Caco-2 (cell line): ENCODE data around the gene ZBTB2. TPM values are rescaled to one million over a fixed set of nuclear protein-coding genes. Genes with fewer than 3 reads are reported as not detected.
A peak's percentile ranks its signal among the peaks of the same experiment; 100 is the strongest.
"Not testable (repeated sequence)": the region's sequence is repeated elsewhere in the genome, so short reads cannot be mapped to it uniquely, and the experiment has no call there.

Experiments used
- BruUV-seq: library from RNA; stranded (reverse); fragments of 400-500 nt; replicated peaks from 2 replicates; lab custom pipeline; 2021; lab: Mats Ljungman, UMichigan
- CTCF ChIA-PET: fragments of 300-600 bp; sonication (Branson Sonifier 250); formaldehyde crosslinking; loops from one replicate; lab custom pipeline; 2022; ENCODE audit warnings: antibody characterized with exemption; lab: Charles Lee
- POLR2A ChIA-PET: fragments of 300-600 bp; sonication (Branson Sonifier 250); formaldehyde crosslinking; loops from one replicate; lab custom pipeline; 2022; ENCODE audit warnings: antibody characterized with exemption; lab: Charles Lee
- DNase-seq, 2 experiments: peaks; one replicate each; pipeline versions ENCODE4 v3.0.0 to v3.0.0-alpha.2; 2020 to 2022
- H3K27me3 ChIP-seq: replicated peaks from 2 replicates; pipeline ENCODE4 v1.6.0; 2011; ENCODE audit warnings: low read length; ENCODE audit not compliant: control insufficient read depth, insufficient read depth
- H3K36me3 ChIP-seq: 2 replicates; pipeline ENCODE4 v1.5.1; 2011; ENCODE audit warnings: low read length; ENCODE audit not compliant: control insufficient read depth, insufficient read depth
- H3K4me1 ChIP-seq: fragments of 250-450 bp; sonication (Bioruptor Pico); 2 replicates; pipeline ENCODE4 v1.5.1; 2020; ENCODE audit warnings: mild to moderate bottlenecking
- H3K4me3 ChIP-seq: 2 replicates; pipeline ENCODE4 v1.5.1; 2011; ENCODE audit warnings: low read depth, mild to moderate bottlenecking, control low read depth, low read length
- H3K9me3 ChIP-seq: fragments of 250-450 bp; sonication (Bioruptor Pico); 2 replicates; pipeline ENCODE4 v1.5.1; 2020; ENCODE audit warnings: mild to moderate bottlenecking, moderate library complexity
- H3K27ac Mint-ChIP-seq: one replicate; pipeline ENCODE4 v1.8.0; 2022; ENCODE audit warnings: mixed read lengths; ENCODE audit not compliant: unreplicated experiment
- H3K27me3 Mint-ChIP-seq: one replicate; pipeline ENCODE4 v1.8.0; 2022; ENCODE audit warnings: mixed read lengths; ENCODE audit not compliant: insufficient read depth, unreplicated experiment
- H3K36me3 Mint-ChIP-seq: one replicate; pipeline ENCODE4 v1.8.0; 2022; ENCODE audit warnings: mild to moderate bottlenecking, mixed read lengths; ENCODE audit not compliant: insufficient read depth, unreplicated experiment
- H3K4me1 Mint-ChIP-seq: one replicate; pipeline ENCODE4 v1.8.0; 2022; ENCODE audit warnings: low read depth, mixed read lengths; ENCODE audit not compliant: unreplicated experiment
- H3K4me3 Mint-ChIP-seq: one replicate; pipeline ENCODE4 v1.8.0; 2022; ENCODE audit warnings: mild to moderate bottlenecking, moderate library complexity, mixed read lengths; ENCODE audit not compliant: unreplicated experiment
- H3K9me3 Mint-ChIP-seq: one replicate; pipeline ENCODE4 v1.8.0; 2022; ENCODE audit warnings: mixed read lengths; ENCODE audit not compliant: unreplicated experiment
- CTCF ChIP-seq, 2 experiments: fragments of 200-600 bp in 1 of 2; IDR thresholded peaks; 1 replicate in 1 of 2; 2 replicates in 1 of 2; pipeline versions ENCODE4 v1.5.1 to v1.8.0; 2011 to 2022; ENCODE audit warnings: antibody characterized with exemption in 1 of 2, control low read depth in 1 of 2, inconsistent platforms in 1 of 2, low read depth in 1 of 2, low read length in 1 of 2, mild to moderate bottlenecking in 1 of 2, moderate library complexity in 1 of 2; ENCODE audit not compliant: insufficient read depth in 1 of 2, severe bottlenecking in 1 of 2, unreplicated experiment in 1 of 2
- intact Hi-C: fragments of 100-400 bp; cut with micrococcal nuclease; formaldehyde crosslinking; loops from one replicate; pipeline ENCODE4 v1.10.0; 2022; ENCODE audit not compliant: unreplicated experiment
- total RNA-seq: library from RNA; stranded (reverse); gene quantifications from 2 replicates; pipeline ENCODE4 v1.2.3, GENCODE V29; 2022

The ZBTB2 gene
- total RNA-seq, 1 experiment from 2014 or later = 23.9 TPM

GRCh38 chr6:151384151-151384550 lies 7.2 kb downstream of the ZBTB2 start:
- Histone ChIP-seq H3K9me3 (no peaks in the 10 kb centered on the region), H3K4me3 (no peak overlapping the region), H3K27me3 (no peaks in the 10 kb centered on the region), H3K4me1 (peaks cover 6% of the 10 kb centered on the region; the same call in 1 of the 2 replicates), H3K36me3 (peaks cover 1% of the 10 kb centered on the region; the same call in 1 of the 2 replicates)
- Mint-ChIP-seq H3K9me3 (no peaks in the 10 kb centered on the region), H3K27ac (no peak overlapping the region), H3K27me3 (no peaks in the 10 kb centered on the region), H3K4me1 (peaks cover 10% of the 10 kb centered on the region), H3K4me3 (no peak overlapping the region), H3K36me3 (peaks cover 11% of the 10 kb centered on the region)
- intact Hi-C loops = no loop called here
- ChIA-PET POLR2A (no interaction called here), CTCF (no interaction called here)
- no peak for TF ChIP-seq CTCF (IDR thresholded peaks at IDR 0.05; ENCODE audit: insufficient read depth in 1 of 2, low read depth in 1 of 2, low read length in 1 of 2, severe bottlenecking in 1 of 2, unreplicated experiment in 1 of 2)
- DNase-seq = no peak
- no TSS peak for BruUV-seq

DNA sequence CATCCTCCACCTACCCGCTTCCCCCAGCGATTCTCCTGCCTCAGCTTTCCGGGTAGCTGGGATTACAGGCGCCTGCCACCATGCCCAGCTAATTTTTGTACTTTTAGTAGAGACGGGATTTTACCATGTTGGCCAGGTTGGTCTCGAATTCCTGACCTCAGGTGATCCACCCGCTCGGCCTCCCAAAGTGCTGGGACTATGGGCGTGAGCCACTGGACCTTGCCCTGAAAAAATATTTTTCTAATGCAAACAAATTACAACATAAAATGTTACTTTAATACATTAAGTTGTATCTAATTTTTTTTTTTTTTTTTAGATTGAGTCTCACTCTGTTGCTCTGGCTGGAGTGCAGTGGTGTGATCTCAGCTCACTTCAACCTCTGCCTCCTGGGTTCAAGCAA lies 8.7 kb downstream of the ZBTB2 start:
- H3K4me3 ChIP-seq, H3K4me1 ChIP-seq, H3K9me3 Mint-ChIP-seq, H3K27me3 ChIP-seq, DNase-seq, H3K27ac Mint-ChIP-seq, CTCF ChIA-PET, intact Hi-C loops, H3K9me3 ChIP-seq, H3K36me3 ChIP-seq, POLR2A ChIA-PET, H3K4me3 Mint-ChIP-seq, H3K27me3 Mint-ChIP-seq, BruUV-seq: not testable (repeated sequence)
- Mint-ChIP-seq H3K4me1 (peaks cover 10% of the 10 kb centered on the region), H3K36me3 (peaks cover 11% of the 10 kb centered on the region)

- Mint-ChIP-seq H3K27ac (no peak overlapping the region), H3K4me1 (peaks cover 10% of the 10 kb centered on the region), H3K27me3 (no peaks in the 10 kb centered on the region), H3K36me3 (peaks cover 11% of the 10 kb centered on the region), H3K9me3 (no peaks in the 10 kb centered on the region), H3K4me3 (no peak overlapping the region)
- no peak for TF ChIP-seq CTCF (IDR thresholded peaks at IDR 0.05; ENCODE audit: insufficient read depth in 1 of 2, low read depth in 1 of 2, low read length in 1 of 2, severe bottlenecking in 1 of 2, unreplicated experiment in 1 of 2)
- intact Hi-C loops = no loop called here
- BruUV-seq = no TSS peak
- H3K4me3 ChIP-seq = no peak overlapping the region
- DNase-seq = no peak
- H3K9me3 ChIP-seq = no peaks in the 10 kb centered on the region
- no peaks in the 10 kb centered on the region for H3K4me1 ChIP-seq
- ChIA-PET POLR2A (no interaction called here), CTCF (no interaction called here)
- H3K36me3 ChIP-seq = no peaks in the 10 kb centered on the region
- no peaks in the 10 kb centered on the region for H3K27me3 ChIP-seq
These were observed 9.6 kb downstream of the ZBTB2 start for GRCh38 chr6:151381722-151382121.

DNA sequence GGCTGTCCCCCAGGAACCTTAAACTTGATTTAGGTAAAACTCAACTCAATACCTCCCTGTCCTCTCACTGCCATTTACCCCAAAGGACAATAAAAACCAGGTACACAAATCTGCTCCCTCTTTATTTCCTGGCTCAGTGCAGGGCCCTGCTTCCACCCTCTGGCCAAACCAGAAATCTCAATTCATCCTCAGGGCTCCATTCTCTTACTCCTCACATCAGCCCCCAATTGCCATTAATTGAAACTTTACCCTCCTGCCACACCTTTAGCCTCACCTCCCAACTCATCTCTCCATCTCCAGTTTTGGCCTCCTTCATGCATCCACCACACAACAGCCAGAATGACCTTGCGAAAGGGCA lies 10.5 kb downstream of the ZBTB2 start:
- no peaks in the 10 kb centered on the region for H3K9me3 Mint-ChIP-seq
- Histone ChIP-seq H3K4me1 (no peaks in the 10 kb centered on the region), H3K36me3 (no peaks in the 10 kb centered on the region), H3K27me3 (no peaks in the 10 kb centered on the region), H3K4me3 (no peak overlapping the region), H3K9me3 (no peaks in the 10 kb centered on the region)
- H3K4me1 Mint-ChIP-seq = peaks cover 10% of the 10 kb centered on the region
- no peaks in the 10 kb centered on the region for H3K27me3 Mint-ChIP-seq
- no peak for DNase-seq
- ChIA-PET CTCF (no interaction called here), POLR2A (no interaction called here)
- H3K36me3 Mint-ChIP-seq = peaks cover 11% of the 10 kb centered on the region
- BruUV-seq = no TSS peak
- no peak overlapping the region for H3K4me3 Mint-ChIP-seq
- H3K27ac Mint-ChIP-seq = peak overlapping the region; percentile 37
- no peak for TF ChIP-seq CTCF (IDR thresholded peaks at IDR 0.05; ENCODE audit: insufficient read depth in 1 of 2, low read depth in 1 of 2, low read length in 1 of 2, severe bottlenecking in 1 of 2, unreplicated experiment in 1 of 2)
- intact Hi-C loops = no loop called here
